ENCODE results near the gene CSMD2. TPM values are rescaled to one million over a fixed set of nuclear protein-coding genes. Genes with fewer than 3 reads are reported as not detected.

Gene CSMD2
- total RNA-seq, 1 experiment from 2014 or later: 0.22 TPM

DNA sequence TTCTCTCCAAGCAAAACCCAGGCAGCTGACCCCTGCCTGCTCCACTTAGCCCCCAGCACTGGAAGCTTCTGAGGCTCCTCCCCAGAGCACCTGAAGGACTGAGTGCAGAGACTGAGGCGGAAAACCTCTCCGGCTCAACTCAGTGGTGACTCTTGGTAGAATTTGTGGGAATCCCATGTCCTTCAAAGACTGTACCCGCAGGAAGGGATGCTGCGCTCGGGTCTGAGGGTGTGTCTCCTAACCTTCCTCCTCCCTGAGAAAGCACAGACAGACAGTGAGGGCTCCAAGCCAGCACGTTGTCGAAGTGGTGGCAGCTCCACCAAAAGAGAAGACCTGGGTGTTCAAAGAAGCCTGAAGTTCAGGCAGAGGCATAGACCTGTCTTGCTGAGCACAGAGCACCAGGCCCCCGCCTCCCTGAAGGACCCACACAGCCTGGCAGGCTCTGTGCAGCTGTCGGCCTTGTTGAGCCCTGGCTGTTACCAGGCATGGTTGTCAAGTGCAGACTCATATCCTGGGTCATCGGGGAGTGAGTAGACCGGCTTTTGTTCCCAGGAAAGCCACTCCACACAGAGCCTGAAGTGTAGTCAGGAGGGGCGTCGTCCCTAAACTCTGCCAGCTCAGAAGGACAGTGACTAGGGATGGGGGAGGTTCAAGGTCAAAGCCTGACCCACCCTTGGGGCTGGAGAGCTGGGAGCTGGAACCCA is 36.7 kb downstream of the CSMD2 start:
- intact Hi-C loops (cut with micrococcal nuclease): no loop called here
- Histone ChIP-seq H2AFZ (ENCODE audit: low read depth, low read length, poor library complexity, severe bottlenecking) (no peak overlapping the region), H3K27ac (ENCODE audit: low read depth, low read length) (no peak overlapping the region), H3K79me2 (ENCODE audit: insufficient read depth, low read length) (no peaks in the 10 kb centered on the region), H3K9me3 (ENCODE audit: control insufficient read depth in 1 of 2, insufficient read depth in 1 of 2, low read depth in 1 of 2, low read length in 2 of 2) (no peaks in the 10 kb centered on the region), H3K9me2 (ENCODE audit: insufficient read depth) (no peaks in the 10 kb centered on the region), H3K4me1 (ENCODE audit: control insufficient read depth in 1 of 2, insufficient read depth in 2 of 2, low read length in 2 of 2) (no peaks in the 10 kb centered on the region), H3K4me2 (ENCODE audit: low read length) (no peak overlapping the region), H3K27me3 (ENCODE audit: insufficient read depth, low read length) (peaks cover 15% of the 10 kb centered on the region; the same call in 1 of the 2 replicates), H3K4me3 (replicated peaks in 1 of 2; ENCODE audit: low read depth in 1 of 2, low read length in 2 of 2) (no peak overlapping the region), H4K20me1 (ENCODE audit: insufficient read depth) (no peaks in the 10 kb centered on the region), H3K36me3 (ENCODE audit: control insufficient read depth in 1 of 2, insufficient read depth in 2 of 2, low read length in 2 of 2) (no peaks in the 10 kb centered on the region), H3K9ac (ENCODE audit: low read length) (no peak overlapping the region)
- ChIA-PET RAD21 (ENCODE audit: low non-redundant PET in 1 of 2, low total read pairs in 2 of 2, uncharacterized antibody in 2 of 2, unreplicated experiment in 2 of 2) (no interaction called here), POLR2A (no interaction called here), CTCF (no interaction called here)
- no peak for TF ChIP-seq TCF7L2 (IDR thresholded peaks at IDR 0.05; ENCODE audit: borderline replicate concordance, extremely low read depth, insufficient read depth, insufficient read length)
- TF ChIP-seq, protein P1, sequence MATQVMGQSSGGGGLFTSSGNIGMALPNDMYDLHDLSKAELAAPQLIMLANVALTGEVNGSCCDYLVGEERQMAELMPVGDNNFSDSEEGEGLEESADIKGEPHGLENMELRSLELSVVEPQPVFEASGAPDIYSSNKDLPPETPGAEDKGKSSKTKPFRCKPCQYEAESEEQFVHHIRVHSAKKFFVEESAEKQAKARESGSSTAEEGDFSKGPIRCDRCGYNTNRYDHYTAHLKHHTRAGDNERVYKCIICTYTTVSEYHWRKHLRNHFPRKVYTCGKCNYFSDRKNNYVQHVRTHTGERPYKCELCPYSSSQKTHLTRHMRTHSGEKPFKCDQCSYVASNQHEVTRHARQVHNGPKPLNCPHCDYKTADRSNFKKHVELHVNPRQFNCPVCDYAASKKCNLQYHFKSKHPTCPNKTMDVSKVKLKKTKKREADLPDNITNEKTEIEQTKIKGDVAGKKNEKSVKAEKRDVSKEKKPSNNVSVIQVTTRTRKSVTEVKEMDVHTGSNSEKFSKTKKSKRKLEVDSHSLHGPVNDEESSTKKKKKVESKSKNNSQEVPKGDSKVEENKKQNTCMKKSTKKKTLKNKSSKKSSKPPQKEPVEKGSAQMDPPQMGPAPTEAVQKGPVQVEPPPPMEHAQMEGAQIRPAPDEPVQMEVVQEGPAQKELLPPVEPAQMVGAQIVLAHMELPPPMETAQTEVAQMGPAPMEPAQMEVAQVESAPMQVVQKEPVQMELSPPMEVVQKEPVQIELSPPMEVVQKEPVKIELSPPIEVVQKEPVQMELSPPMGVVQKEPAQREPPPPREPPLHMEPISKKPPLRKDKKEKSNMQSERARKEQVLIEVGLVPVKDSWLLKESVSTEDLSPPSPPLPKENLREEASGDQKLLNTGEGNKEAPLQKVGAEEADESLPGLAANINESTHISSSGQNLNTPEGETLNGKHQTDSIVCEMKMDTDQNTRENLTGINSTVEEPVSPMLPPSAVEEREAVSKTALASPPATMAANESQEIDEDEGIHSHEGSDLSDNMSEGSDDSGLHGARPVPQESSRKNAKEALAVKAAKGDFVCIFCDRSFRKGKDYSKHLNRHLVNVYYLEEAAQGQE (IDR thresholded peaks at IDR 0.05; ENCODE audit: low read depth): no peak
- TF ChIP-seq FOSL1 (IDR thresholded peaks at IDR 0.05; ENCODE audit: low read depth): no peak
- no peak for TF ChIP-seq JUND (IDR thresholded peaks at IDR 0.05)
- TF ChIP-seq, protein P2, sequence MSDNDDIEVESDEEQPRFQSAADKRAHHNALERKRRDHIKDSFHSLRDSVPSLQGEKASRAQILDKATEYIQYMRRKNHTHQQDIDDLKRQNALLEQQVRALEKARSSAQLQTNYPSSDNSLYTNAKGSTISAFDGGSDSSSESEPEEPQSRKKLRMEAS (IDR thresholded peaks at IDR 0.05): no peak
- TF ChIP-seq, protein P3, sequence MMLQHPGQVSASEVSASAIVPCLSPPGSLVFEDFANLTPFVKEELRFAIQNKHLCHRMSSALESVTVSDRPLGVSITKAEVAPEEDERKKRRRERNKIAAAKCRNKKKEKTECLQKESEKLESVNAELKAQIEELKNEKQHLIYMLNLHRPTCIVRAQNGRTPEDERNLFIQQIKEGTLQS (IDR thresholded peaks at IDR 0.05): no peak
- no peak for TF ChIP-seq SP1 (IDR thresholded peaks at IDR 0.05; ENCODE audit: low read depth)
- TF ChIP-seq POLR2A (IDR thresholded peaks at IDR 0.05; ENCODE audit: borderline replicate concordance, extremely low read depth, insufficient read depth, insufficient read length): no peak
- no peak for TF ChIP-seq EZH2 (IDR thresholded peaks at IDR 0.05)
- no peak for TF ChIP-seq ZNF274 (IDR thresholded peaks at IDR 0.05; ENCODE audit: low read depth, low read length)
- TF ChIP-seq, protein P4, sequence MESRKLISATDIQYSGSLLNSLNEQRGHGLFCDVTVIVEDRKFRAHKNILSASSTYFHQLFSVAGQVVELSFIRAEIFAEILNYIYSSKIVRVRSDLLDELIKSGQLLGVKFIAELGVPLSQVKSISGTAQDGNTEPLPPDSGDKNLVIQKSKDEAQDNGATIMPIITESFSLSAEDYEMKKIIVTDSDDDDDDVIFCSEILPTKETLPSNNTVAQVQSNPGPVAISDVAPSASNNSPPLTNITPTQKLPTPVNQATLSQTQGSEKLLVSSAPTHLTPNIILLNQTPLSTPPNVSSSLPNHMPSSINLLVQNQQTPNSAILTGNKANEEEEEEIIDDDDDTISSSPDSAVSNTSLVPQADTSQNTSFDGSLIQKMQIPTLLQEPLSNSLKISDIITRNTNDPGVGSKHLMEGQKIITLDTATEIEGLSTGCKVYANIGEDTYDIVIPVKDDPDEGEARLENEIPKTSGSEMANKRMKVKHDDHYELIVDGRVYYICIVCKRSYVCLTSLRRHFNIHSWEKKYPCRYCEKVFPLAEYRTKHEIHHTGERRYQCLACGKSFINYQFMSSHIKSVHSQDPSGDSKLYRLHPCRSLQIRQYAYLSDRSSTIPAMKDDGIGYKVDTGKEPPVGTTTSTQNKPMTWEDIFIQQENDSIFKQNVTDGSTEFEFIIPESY (IDR thresholded peaks at IDR 0.05; ENCODE audit: extremely low read depth, insufficient replicate concordance, low read length): no peak
- no peak for TF ChIP-seq SIN3A (IDR thresholded peaks at IDR 0.05; ENCODE audit: low read depth)
- no peak for TF ChIP-seq ZFX (IDR thresholded peaks at IDR 0.05)
- TF ChIP-seq EZH2phosphoT487 (IDR thresholded peaks at IDR 0.05; ENCODE audit: borderline replicate concordance): no peak
- TF ChIP-seq YY1 (IDR thresholded peaks at IDR 0.05; ENCODE audit: extremely low read depth, insufficient replicate concordance, low read depth, low read length): no peak
- TF ChIP-seq, protein P5, sequence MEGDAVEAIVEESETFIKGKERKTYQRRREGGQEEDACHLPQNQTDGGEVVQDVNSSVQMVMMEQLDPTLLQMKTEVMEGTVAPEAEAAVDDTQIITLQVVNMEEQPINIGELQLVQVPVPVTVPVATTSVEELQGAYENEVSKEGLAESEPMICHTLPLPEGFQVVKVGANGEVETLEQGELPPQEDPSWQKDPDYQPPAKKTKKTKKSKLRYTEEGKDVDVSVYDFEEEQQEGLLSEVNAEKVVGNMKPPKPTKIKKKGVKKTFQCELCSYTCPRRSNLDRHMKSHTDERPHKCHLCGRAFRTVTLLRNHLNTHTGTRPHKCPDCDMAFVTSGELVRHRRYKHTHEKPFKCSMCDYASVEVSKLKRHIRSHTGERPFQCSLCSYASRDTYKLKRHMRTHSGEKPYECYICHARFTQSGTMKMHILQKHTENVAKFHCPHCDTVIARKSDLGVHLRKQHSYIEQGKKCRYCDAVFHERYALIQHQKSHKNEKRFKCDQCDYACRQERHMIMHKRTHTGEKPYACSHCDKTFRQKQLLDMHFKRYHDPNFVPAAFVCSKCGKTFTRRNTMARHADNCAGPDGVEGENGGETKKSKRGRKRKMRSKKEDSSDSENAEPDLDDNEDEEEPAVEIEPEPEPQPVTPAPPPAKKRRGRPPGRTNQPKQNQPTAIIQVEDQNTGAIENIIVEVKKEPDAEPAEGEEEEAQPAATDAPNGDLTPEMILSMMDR (IDR thresholded peaks at IDR 0.05 in 2 of 3, conservative IDR thresholded peaks at IDR 0.05 in 1 of 3; ENCODE audit: borderline replicate concordance in 1 of 3, insufficient read depth in 1 of 3, low read depth in 2 of 3, low read length in 2 of 3): no peak
- no peak for TF ChIP-seq ELF1 (IDR thresholded peaks at IDR 0.05; ENCODE audit: borderline replicate concordance, low read depth)
- no peak for TF ChIP-seq SRF (IDR thresholded peaks at IDR 0.05; ENCODE audit: low read depth)
- no peak for TF ChIP-seq CBX3 (IDR thresholded peaks at IDR 0.05; ENCODE audit: low read depth)
- TF ChIP-seq EGR1 (IDR thresholded peaks at IDR 0.05; ENCODE audit: low read depth): no peak
- DNase-seq (ENCODE audit: low read depth, low spot score) (no peak), ATAC-seq (no peak)
- no TSS peak for BruUV-seq (replicated peaks)
